ENCODE results near the gene IRS2. TPM values are rescaled to one million over a fixed set of nuclear protein-coding genes. Genes with fewer than 3 reads are reported as not detected.

Gene IRS2
- total and polyA plus RNA-seq, 2 of the 8 experiments (the other 6 are each of a cell fraction or from before 2014, with no cell fraction given), result 2.6 to 17.0 TPM

DNA sequence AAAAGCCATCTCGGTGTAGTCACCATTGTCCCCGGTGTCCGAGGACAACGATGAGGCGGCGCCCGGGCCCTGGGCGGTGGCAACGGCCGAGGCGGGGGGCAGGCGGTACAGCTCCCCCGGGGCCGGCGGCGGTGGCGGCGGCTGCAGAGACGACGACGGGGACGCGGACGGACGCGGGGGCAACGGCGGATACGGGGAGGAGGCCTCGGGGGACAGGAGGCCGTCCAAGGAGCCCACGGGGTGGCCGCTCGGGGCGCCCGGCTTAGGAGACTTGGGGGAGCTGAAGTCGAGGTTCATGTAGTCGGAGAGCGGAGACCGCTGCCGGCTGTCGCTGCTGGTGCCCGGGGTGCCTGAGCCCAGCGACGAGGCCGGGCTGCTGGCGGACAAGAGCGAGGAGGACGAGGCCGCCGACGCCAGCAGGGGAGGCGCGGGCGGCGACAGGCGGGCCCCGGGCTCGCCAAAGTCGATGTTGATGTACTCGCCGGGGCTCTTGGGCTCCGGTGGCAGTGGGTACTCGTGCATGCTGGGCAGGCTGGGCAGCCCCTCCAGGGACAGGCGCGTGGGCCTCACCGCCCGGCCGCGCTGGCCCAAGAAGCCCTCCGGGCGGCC, 3.5 kb downstream of the IRS2 start (continued):
- TF ChIP-seq KDM4A (IDR thresholded peaks at IDR 0.05; ENCODE audit: low read depth, low read length, severe bottlenecking), result no peak
- no peak for TF ChIP-seq RFX5 (IDR thresholded peaks at IDR 0.05; ENCODE audit: borderline replicate concordance, low read depth, low read length)

Data from H1 (cell line).